Keratinocyte (primary cell): ENCODE data around the gene SIK2. TPM values are rescaled to one million over a fixed set of nuclear protein-coding genes. Genes with fewer than 3 reads are reported as not detected.

ENCODE experiments used
- DNase-seq: peaks from one replicate; pipeline ENCODE4 v3.0.0-alpha.2; 2011; ENCODE audit warnings: low read depth, missing footprints, low spot score
- FAIRE-seq: peaks from 2 replicates; lab custom pipeline; 2011; peaks lifted over from hg19 to GRCh38; lab: Jason Lieb, UNC
- H2AFZ ChIP-seq: 2 replicates; pipeline ENCODE4 v1.6.0; 2012; ENCODE audit warnings: low read length, control low read depth, inconsistent platforms; ENCODE audit not compliant: control insufficient read depth
- H3K27ac ChIP-seq: 2 replicates; pipeline ENCODE4 v1.5.1; 2011; ENCODE audit warnings: low read length; ENCODE audit not compliant: control insufficient read depth, insufficient read depth
- H3K27me3 ChIP-seq: 3 replicates; pipeline ENCODE4 v1.6.0; 2011; ENCODE audit warnings: low read length; ENCODE audit not compliant: control insufficient read depth, insufficient read depth; ENCODE audit errors: extremely low read depth
- H3K36me3 ChIP-seq, 2 experiments: 2 replicates in 1 of 2; 3 replicates in 1 of 2; pipeline ENCODE4 v1.5.1; 2011; ENCODE audit warnings: low read length in 2 of 2, mild to moderate bottlenecking in 1 of 2; ENCODE audit not compliant: control insufficient read depth in 2 of 2, insufficient read depth in 2 of 2; ENCODE audit errors: extremely low read depth in 1 of 2
- H3K4me1 ChIP-seq: 3 replicates; pipeline ENCODE4 v1.5.1; 2011; ENCODE audit warnings: low read length; ENCODE audit not compliant: control insufficient read depth, insufficient read depth; ENCODE audit errors: extremely low read depth
- H3K4me2 ChIP-seq: 3 replicates; pipeline ENCODE4 v1.6.0; 2011; ENCODE audit warnings: low read depth, low read length; ENCODE audit not compliant: control insufficient read depth, insufficient read depth; ENCODE audit errors: extremely low read depth
- H3K4me3 ChIP-seq, 3 experiments: fragments of 200-600 bp in 1 of 3; sonication (generic) in 1 of 3; 2 replicates in 2 of 3; 3 replicates in 1 of 3; pipeline ENCODE4 v1.5.1; 2011 to 2016; ENCODE audit warnings: low read length in 3 of 3, mild to moderate bottlenecking in 3 of 3, control low read depth in 2 of 3, inconsistent platforms in 1 of 3, low read depth in 1 of 3, mixed read lengths in 1 of 3, mixed run types in 1 of 3, moderate library complexity in 1 of 3; ENCODE audit not compliant: control insufficient read depth in 2 of 3, insufficient read depth in 2 of 3; ENCODE audit errors: extremely low read depth in 1 of 3
- H3K79me2 ChIP-seq: 2 replicates; pipeline ENCODE4 v1.6.0; 2012; ENCODE audit warnings: low read length; ENCODE audit not compliant: control insufficient read depth, insufficient read depth
- H3K9ac ChIP-seq: 3 replicates; pipeline ENCODE4 v1.6.0; 2011; ENCODE audit warnings: low read length; ENCODE audit not compliant: control insufficient read depth, insufficient read depth; ENCODE audit errors: extremely low read depth
- H3K9me1 ChIP-seq: 3 replicates; pipeline ENCODE4 v1.6.0; 2011; ENCODE audit warnings: low read length; ENCODE audit not compliant: control insufficient read depth, insufficient read depth; ENCODE audit errors: extremely low read depth
- H3K9me3 ChIP-seq: 2 replicates; pipeline ENCODE4 v1.5.1; 2012; ENCODE audit warnings: low read depth, low read length; ENCODE audit not compliant: control insufficient read depth
- H4K20me1 ChIP-seq: 3 replicates; pipeline ENCODE4 v1.6.0; 2011; ENCODE audit warnings: low read length; ENCODE audit not compliant: control insufficient read depth, insufficient read depth; ENCODE audit errors: extremely low read depth
- EZH2 ChIP-seq: IDR thresholded peaks from one replicate; pipeline ENCODE4 v1.6.1; 2012; ENCODE audit warnings: inconsistent platforms, mild to moderate bottlenecking, low read length, moderate library complexity
- dilution Hi-C: fragments of 300-500 bp; cut with MboI; formaldehyde crosslinking; loops from one replicate; pipeline ENCODE4 v1.7.0; 2020; ENCODE audit warnings: low sequenced_read_pairs; ENCODE audit not compliant: extremely low pct_ligation_motif_present
- polyA plus RNA-seq, 5 experiments: library from polyadenylated mRNA; depleted of rRNA in 3 of 5; stranded (reverse) in 3 of 5; stranded (forward) in 1 of 5; unstranded in 1 of 5; fragments of >200 nt; gene quantifications; 1 replicate in 1 of 5; 2 replicates in 3 of 5; 3 replicates in 1 of 5; pipeline versions ENCODE4 v1.2.1 to v1.2.3, GENCODE V29; 2011 to 2012; ENCODE audit warnings: missing spikeins in 2 of 5, low read depth in 1 of 5, low replicate concordance in 1 of 5
- TF ChIP-seq, protein P1 (sequence below), 3 experiments: IDR thresholded peaks in 1 of 3; conservative IDR thresholded peaks in 1 of 3; optimal IDR thresholded peaks in 1 of 3; 2 replicates in 2 of 3; 3 replicates in 1 of 3; pipeline versions ENCODE3 to v1.5.1; 2011; ENCODE audit warnings: low read length in 3 of 3, mild to moderate bottlenecking in 3 of 3, moderate library complexity in 2 of 3, control low read depth in 1 of 3, inconsistent platforms in 1 of 3; ENCODE audit not compliant: insufficient read depth in 2 of 3; ENCODE audit errors: extremely low read depth in 1 of 3

SIK2 gene
- polyA plus RNA-seq, 1 donor (not counting 4 experiments of a cell fraction or from before 2014, with no cell fraction given), result 10.0 TPM

DNA sequence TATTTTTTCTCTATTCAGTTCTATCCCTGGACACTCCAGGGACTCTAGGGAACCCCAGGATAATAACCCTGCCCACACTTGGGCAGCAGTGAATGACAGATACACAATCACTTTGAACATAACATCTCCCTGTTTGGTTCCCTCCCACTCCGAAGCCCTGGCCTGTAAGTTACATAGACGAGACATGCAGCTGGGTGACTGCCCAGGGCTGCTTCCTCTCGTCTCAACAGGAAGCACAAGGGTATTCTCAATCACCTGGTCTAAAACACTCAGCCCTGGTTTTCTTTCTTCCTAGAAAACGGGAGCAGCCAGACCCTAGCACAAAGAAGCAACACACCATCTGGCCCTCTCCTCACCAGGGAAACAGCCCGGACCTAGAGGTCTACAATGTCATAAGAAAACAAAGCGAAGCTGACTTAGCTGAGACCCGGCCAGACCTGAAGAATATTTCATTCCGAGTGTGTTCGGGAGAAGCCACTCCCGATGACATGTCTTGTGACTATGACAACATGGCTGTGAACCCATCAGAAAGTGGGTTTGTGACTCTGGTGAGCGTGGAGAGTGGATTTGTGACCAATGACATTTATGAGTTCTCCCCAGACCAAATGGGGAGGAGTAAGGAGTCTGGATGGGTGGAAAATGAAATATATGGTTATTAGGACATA is 42.3 kb upstream of the SIK2 start:
- Histone ChIP-seq H3K9me1 (no peaks in the 10 kb centered on the region), H4K20me1 (no peaks in the 10 kb centered on the region), H3K4me3 (no peak overlapping the region), H3K79me2 (no peaks in the 10 kb centered on the region), H2AFZ (no peak overlapping the region), H3K4me2 (no peak overlapping the region), H3K27ac (no peak overlapping the region), H3K9ac (no peak overlapping the region), H3K36me3 (no peaks in the 10 kb centered on the region), H3K4me1 (peaks cover 23% of the 10 kb centered on the region), H3K27me3 (no peaks in the 10 kb centered on the region), H3K9me3 (peaks cover 5% of the 10 kb centered on the region)
- FAIRE-seq (no peak), DNase-seq (no peak)
- TF ChIP-seq, protein P1, sequence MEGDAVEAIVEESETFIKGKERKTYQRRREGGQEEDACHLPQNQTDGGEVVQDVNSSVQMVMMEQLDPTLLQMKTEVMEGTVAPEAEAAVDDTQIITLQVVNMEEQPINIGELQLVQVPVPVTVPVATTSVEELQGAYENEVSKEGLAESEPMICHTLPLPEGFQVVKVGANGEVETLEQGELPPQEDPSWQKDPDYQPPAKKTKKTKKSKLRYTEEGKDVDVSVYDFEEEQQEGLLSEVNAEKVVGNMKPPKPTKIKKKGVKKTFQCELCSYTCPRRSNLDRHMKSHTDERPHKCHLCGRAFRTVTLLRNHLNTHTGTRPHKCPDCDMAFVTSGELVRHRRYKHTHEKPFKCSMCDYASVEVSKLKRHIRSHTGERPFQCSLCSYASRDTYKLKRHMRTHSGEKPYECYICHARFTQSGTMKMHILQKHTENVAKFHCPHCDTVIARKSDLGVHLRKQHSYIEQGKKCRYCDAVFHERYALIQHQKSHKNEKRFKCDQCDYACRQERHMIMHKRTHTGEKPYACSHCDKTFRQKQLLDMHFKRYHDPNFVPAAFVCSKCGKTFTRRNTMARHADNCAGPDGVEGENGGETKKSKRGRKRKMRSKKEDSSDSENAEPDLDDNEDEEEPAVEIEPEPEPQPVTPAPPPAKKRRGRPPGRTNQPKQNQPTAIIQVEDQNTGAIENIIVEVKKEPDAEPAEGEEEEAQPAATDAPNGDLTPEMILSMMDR (optimal IDR thresholded peaks at IDR 0.05 in 1 of 3, IDR thresholded peaks at IDR 0.05 in 1 of 3, conservative IDR thresholded peaks at IDR 0.05 in 1 of 3; ENCODE audit: extremely low read depth in 1 of 3, insufficient read depth in 2 of 3, low read length in 3 of 3), result no peak
- TF ChIP-seq EZH2, result no peak
- dilution Hi-C loops, result no loop called here

DNA sequence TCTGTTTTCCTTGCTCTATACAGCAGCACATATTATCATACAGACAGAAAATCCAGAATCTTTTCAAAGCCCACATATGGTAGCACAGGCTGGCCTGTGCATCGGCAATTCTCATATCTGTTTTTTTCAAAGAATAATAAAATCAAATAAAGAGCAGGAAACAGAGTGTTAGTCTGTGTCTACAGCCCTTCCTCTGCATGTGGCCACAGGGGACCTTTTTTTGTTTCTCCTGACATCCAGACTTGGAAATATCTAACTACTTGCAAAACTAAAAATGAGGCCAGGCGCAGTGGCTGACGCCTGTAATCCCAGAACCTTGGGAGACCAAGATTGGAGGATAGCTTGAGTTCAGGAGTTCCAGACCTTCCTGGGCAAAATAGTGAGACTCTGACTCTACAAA is 41.4 kb upstream of the SIK2 start:
- H3K27ac ChIP-seq, result no peak overlapping the region
- no peak overlapping the region for H3K9ac ChIP-seq
- no peaks in the 10 kb centered on the region for H3K36me3 ChIP-seq
- TF ChIP-seq EZH2, result no peak
- TF ChIP-seq, protein P1 (optimal IDR thresholded peaks at IDR 0.05 in 1 of 3, IDR thresholded peaks at IDR 0.05 in 1 of 3, conservative IDR thresholded peaks at IDR 0.05 in 1 of 3; ENCODE audit: extremely low read depth in 1 of 3, insufficient read depth in 2 of 3, low read length in 3 of 3), result no peak
- H3K4me2 ChIP-seq, result no peak overlapping the region
- dilution Hi-C loops, result no loop called here
- H3K27me3 ChIP-seq, result no peaks in the 10 kb centered on the region
- no peak overlapping the region for H3K4me3 ChIP-seq
- no peaks in the 10 kb centered on the region for H3K9me1 ChIP-seq
- H3K4me1 ChIP-seq, result peaks cover 15% of the 10 kb centered on the region
- H2AFZ ChIP-seq, result no peak overlapping the region
- DNase-seq (no peak), FAIRE-seq (no peak)
- no peaks in the 10 kb centered on the region for H4K20me1 ChIP-seq
- peaks cover 5% of the 10 kb centered on the region for H3K9me3 ChIP-seq
- no peaks in the 10 kb centered on the region for H3K79me2 ChIP-seq
